Ecto neural progenitor cell (in vitro differentiated cells): ENCODE data around the gene C7orf33.

Experiments
- DNase-seq: peaks from one replicate; pipeline ENCODE4 v3.0.0-alpha.2; 2018; ENCODE audit warnings: low spot score

Gene C7orf33

GRCh38 chr7:148626828-148627227, 36.3 kb downstream of the C7orf33 start:
- no peak for DNase-seq

GRCh38 chr7:148628011-148628410, 37.4 kb downstream of the C7orf33 start:
- DNase-seq = no peak

GRCh38 chr7:148630078-148630477, 39.5 kb downstream of the C7orf33 start:
- no peak for DNase-seq

- DNase-seq = no peak
Observed at GRCh38 chr7:148633761-148634160, 43.2 kb downstream of the C7orf33 start.

- no peak for DNase-seq
Observed at GRCh38 chr7:148637094-148637493, 46.5 kb downstream of the C7orf33 start.

GRCh38 chr7:148645898-148646297, 55.3 kb downstream of the C7orf33 start:
- no peak for DNase-seq

- no peak for DNase-seq
Observed at GRCh38 chr7:148650232-148650858, 59.8 kb downstream of the C7orf33 start.

- no peak for DNase-seq
Observed at GRCh38 chr7:148652773-148653172, 62.2 kb downstream of the C7orf33 start.

- no peak for DNase-seq
Observed at GRCh38 chr7:148657929-148658328, 67.4 kb downstream of the C7orf33 start.

- DNase-seq = no peak
Observed at GRCh38 chr7:148661471-148661870, 70.9 kb downstream of the C7orf33 start.

- DNase-seq = no peak
Observed at GRCh38 chr7:148662646-148663045, 72.1 kb downstream of the C7orf33 start.

- DNase-seq = no peak
Observed at GRCh38 chr7:148664324-148664723, 73.8 kb downstream of the C7orf33 start.

GRCh38 chr7:148665221-148665620, 74.7 kb downstream of the C7orf33 start:
- DNase-seq = no peak
